IPS-NIHi7 (cell line): ENCODE results near the gene EBP.
A peak's percentile ranks its signal among the peaks of the same experiment; 100 is the strongest.

ENCODE experiments used
- DNase-seq: peaks from one replicate; pipeline ENCODE4 v3.0.0; 2012; ENCODE audit warnings: mixed read lengths; ENCODE audit errors: extremely low spot score

EBP gene

GRCh38 chrX:48521353-48522243, at the start of gene EBP:
TSS of gene EBP (plus strand) at chrX:48521808. CDS start at chrX:48523772, 1,964 bp downstream.
- peak; percentile 87 for DNase-seq

- no peak for DNase-seq
Observed at GRCh38 chrX:48472225-48472624, 49.4 kb upstream of the EBP start.

GRCh38 chrX:48472851-48473703, 48.5 kb upstream of the EBP start:
- DNase-seq, result no peak

GRCh38 chrX:48473704-48473990, 48.0 kb upstream of the EBP start:
- no peak for DNase-seq

GRCh38 chrX:48474127-48474526, 47.5 kb upstream of the EBP start:
- DNase-seq, result no peak

GRCh38 chrX:48474581-48474980, 47.0 kb upstream of the EBP start:
- DNase-seq, result no peak

- no peak for DNase-seq
Observed at GRCh38 chrX:48475296-48475695, 46.3 kb upstream of the EBP start.

GRCh38 chrX:48475774-48476577, 45.6 kb upstream of the EBP start, which contains the start of gene FTSJ1:
TSS of gene FTSJ1 (plus strand) at chrX:48476199. CDS start at chrX:48478048, 1,849 bp downstream.
- peak; percentile 63 for DNase-seq

- DNase-seq, result no peak
Observed at GRCh38 chrX:48476919-48477318, 44.7 kb upstream of the EBP start.

GRCh38 chrX:48477960-48478755, 43.5 kb upstream of the EBP start:
- DNase-seq, result no peak

- DNase-seq, result no peak
Observed at GRCh38 chrX:48478806-48479205, 42.8 kb upstream of the EBP start.

GRCh38 chrX:48480142-48480541, 41.5 kb upstream of the EBP start:
- DNase-seq, result no peak

- no peak for DNase-seq
Observed at GRCh38 chrX:48480583-48480982, 41.0 kb upstream of the EBP start.

GRCh38 chrX:48482526-48482925, 39.1 kb upstream of the EBP start:
- DNase-seq, result no peak

- DNase-seq, result no peak
Observed at GRCh38 chrX:48487362-48487798, 34.2 kb upstream of the EBP start.

GRCh38 chrX:48488034-48488433, 33.6 kb upstream of the EBP start:
- no peak for DNase-seq

- no peak for DNase-seq
Observed at GRCh38 chrX:48489296-48489695, 32.3 kb upstream of the EBP start.

GRCh38 chrX:48489892-48490291, 31.7 kb upstream of the EBP start:
- no peak for DNase-seq

GRCh38 chrX:48490661-48491060, 30.9 kb upstream of the EBP start:
- no peak for DNase-seq

GRCh38 chrX:48491809-48492208, 29.8 kb upstream of the EBP start:
- DNase-seq, result no peak

- no peak for DNase-seq
Observed at GRCh38 chrX:48492293-48492910, 29.2 kb upstream of the EBP start.
